ENCODE results near the gene FTSJ1.

FTSJ1 gene

DNA sequence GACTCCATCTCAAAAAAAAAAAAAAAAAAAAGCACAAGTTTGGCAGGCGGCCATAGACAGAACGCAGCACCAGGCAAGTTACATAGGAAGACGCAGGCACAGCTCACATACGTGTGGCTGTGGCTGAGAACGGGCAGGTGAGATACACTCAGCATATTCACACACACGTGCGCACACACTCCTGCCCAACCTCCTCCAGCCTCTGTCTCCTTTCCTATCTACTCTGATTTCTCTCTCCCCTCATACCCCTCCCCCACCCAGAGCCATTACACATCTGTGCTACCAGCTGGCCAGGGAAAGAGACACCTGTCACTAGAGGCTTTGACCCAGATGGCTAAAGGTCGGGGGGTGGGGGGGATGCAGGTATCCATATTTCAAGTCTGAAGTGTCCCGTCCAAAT, 3.8 kb upstream of the FTSJ1 start:
- Histone ChIP-seq H3K9ac (ENCODE audit: low read length) (no peak overlapping the region), H3K4me1 (ENCODE audit: insufficient read depth, low read length) (no peaks in the 10 kb centered on the region), H3K36me3 (ENCODE audit: insufficient read depth, low read length) (no peaks in the 10 kb centered on the region), H3K27ac (ENCODE audit: low read depth, low read length) (no peak overlapping the region), H3K9me3 (ENCODE audit: low read length) (no peaks in the 10 kb centered on the region), H3K27me3 (ENCODE audit: control insufficient read depth in 1 of 2, insufficient read depth in 2 of 2, low read length in 2 of 2) (peaks cover 0 to 10% of the 10 kb centered on the region in 2 donors), H3K4me3 (ENCODE audit: low read depth in 1 of 2, low read length in 2 of 2) (no peak overlapping the region)

DNA sequence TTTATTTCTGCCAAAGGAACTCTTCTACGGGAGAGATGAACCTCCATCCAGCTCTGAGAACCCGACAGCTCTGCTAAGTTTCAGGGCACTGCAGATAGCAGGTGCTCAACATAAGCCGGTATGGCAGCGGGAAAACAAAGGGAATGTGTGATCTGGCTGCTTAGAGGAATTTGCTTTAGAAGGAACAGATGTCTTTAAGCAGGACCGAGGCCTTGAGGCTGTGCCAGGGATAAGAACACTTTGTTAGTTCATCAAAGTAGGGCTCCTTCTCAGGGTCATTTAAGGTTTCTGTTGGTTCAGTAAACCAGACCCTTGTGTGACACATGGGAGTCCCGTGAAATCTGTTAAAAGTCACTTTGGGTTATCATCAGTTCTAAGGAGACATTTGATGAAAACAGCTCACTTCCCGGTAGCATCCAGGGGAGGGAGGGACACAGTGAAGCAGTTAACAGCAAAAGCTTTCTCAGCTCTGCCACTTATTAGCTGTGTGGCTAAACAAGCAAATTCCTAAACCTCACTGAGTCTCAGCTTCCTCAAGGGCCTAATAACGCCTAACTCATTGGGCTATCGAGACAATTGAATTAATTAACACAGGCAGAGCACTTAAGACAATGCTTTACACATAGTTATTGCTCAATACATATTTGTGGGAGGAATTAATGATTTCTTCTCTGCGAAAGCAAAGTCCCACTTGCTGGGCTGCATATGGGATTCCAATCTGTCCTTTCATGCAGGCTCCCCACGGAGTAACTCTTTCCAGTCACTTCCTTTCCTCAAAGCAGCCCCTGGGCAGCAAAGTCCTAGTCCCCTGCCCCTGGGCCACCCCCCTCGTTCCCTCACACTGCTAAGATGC, 2.9 kb upstream of the FTSJ1 start:
- Histone ChIP-seq H3K9me3 (ENCODE audit: low read length) (no peaks in the 10 kb centered on the region), H3K27ac (ENCODE audit: low read depth, low read length) (no peak overlapping the region), H3K27me3 (ENCODE audit: control insufficient read depth in 1 of 2, insufficient read depth in 2 of 2, low read length in 2 of 2) (peaks cover 0 to 10% of the 10 kb centered on the region in 2 donors), H3K4me3 (ENCODE audit: low read depth in 1 of 2, low read length in 2 of 2) (no peak overlapping the region), H3K4me1 (ENCODE audit: insufficient read depth, low read length) (no peaks in the 10 kb centered on the region), H3K36me3 (ENCODE audit: insufficient read depth, low read length) (no peaks in the 10 kb centered on the region), H3K9ac (ENCODE audit: low read length) (no peak overlapping the region)

DNA sequence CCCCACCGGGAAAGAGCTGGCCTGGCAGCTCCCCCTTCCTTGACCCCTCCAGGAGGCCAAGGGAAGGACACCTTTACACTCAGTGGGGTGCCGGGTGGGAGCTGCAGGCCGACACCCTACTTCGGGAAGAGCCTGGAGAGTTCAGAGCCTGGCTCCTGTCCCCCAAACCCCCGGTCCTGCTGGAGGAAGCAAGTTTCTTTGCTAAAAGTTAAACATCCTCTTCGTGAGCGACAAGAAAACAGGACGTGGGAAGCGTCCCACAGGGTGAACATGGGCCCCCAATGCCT, 2.4 kb upstream of the FTSJ1 start:
- no peak overlapping the region for H3K27ac ChIP-seq (ENCODE audit: low read depth, low read length)
- peaks cover 0 to 10% of the 10 kb centered on the region in 2 donors for H3K27me3 ChIP-seq (ENCODE audit: control insufficient read depth in 1 of 2, insufficient read depth in 2 of 2, low read length in 2 of 2)
- no peak overlapping the region for H3K9ac ChIP-seq (ENCODE audit: low read length)
- no peaks in the 10 kb centered on the region for H3K36me3 ChIP-seq (ENCODE audit: insufficient read depth, low read length)
- H3K4me1 ChIP-seq (ENCODE audit: insufficient read depth, low read length), result no peaks in the 10 kb centered on the region
- H3K4me3 ChIP-seq (ENCODE audit: low read depth in 1 of 2, low read length in 2 of 2), result no peak overlapping the region
- no peaks in the 10 kb centered on the region for H3K9me3 ChIP-seq (ENCODE audit: low read length)

DNA sequence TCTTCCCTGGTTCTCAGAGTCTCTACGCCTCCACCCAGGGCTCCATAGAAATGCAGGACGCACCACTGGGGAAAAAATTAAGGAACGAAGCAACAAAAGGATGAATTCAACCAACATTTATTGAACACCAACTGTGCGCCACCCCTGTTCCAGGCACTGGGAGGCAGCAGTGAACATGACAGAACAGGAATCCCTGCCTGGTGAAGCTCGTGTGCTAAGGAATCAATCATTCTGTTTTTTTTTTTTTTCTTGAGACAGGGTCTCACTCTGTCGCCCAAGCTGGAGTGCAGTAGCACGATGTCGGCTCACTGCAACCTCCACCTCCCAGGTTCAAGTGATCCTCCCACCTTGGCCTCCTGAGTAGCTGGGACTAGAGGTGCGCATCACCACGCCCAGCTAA, 1.9 kb upstream of the FTSJ1 start:
- H3K9ac ChIP-seq (ENCODE audit: low read length), result no peak overlapping the region
- H3K27ac ChIP-seq (ENCODE audit: low read depth, low read length), result no peak overlapping the region
- no peak overlapping the region for H3K4me3 ChIP-seq (ENCODE audit: low read depth in 1 of 2, low read length in 2 of 2)
- no peaks in the 10 kb centered on the region for H3K4me1 ChIP-seq (ENCODE audit: insufficient read depth, low read length)
- H3K9me3 ChIP-seq (ENCODE audit: low read length), result no peaks in the 10 kb centered on the region
- H3K36me3 ChIP-seq (ENCODE audit: insufficient read depth, low read length), result no peaks in the 10 kb centered on the region
- peaks cover 0 to 5% of the 10 kb centered on the region in 2 donors for H3K27me3 ChIP-seq (ENCODE audit: control insufficient read depth in 1 of 2, insufficient read depth in 2 of 2, low read length in 2 of 2)

DNA sequence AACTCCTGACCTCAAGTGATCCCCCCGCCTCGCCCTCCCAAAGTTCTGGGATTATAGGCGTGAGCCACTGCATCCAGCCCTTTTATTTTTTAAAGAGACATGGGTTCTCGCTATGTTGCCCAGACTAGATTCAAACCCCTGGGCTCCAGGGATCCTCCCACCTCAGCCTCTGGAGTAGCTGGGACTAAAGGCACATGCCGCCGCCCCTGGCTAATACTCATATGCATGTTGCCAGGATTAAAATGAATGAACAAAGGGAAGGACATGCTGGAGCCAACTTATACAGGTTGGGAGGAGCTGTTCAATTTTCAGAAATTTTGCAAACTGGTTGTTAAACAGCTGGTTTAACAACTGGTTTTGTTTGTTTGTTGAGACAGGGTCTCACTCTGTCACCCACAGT, 1.4 kb upstream of the FTSJ1 start:
- Histone ChIP-seq H3K27ac (ENCODE audit: low read depth, low read length) (no peak overlapping the region), H3K36me3 (ENCODE audit: insufficient read depth, low read length) (no peaks in the 10 kb centered on the region), H3K27me3 (ENCODE audit: control insufficient read depth in 1 of 2, insufficient read depth in 2 of 2, low read length in 2 of 2) (peaks cover 0 to 4% of the 10 kb centered on the region in 2 donors), H3K9ac (ENCODE audit: low read length) (no peak overlapping the region), H3K4me3 (ENCODE audit: low read depth in 1 of 2, low read length in 2 of 2) (no peak overlapping the region), H3K4me1 (ENCODE audit: insufficient read depth, low read length) (no peaks in the 10 kb centered on the region), H3K9me3 (ENCODE audit: low read length) (no peaks in the 10 kb centered on the region)

DNA sequence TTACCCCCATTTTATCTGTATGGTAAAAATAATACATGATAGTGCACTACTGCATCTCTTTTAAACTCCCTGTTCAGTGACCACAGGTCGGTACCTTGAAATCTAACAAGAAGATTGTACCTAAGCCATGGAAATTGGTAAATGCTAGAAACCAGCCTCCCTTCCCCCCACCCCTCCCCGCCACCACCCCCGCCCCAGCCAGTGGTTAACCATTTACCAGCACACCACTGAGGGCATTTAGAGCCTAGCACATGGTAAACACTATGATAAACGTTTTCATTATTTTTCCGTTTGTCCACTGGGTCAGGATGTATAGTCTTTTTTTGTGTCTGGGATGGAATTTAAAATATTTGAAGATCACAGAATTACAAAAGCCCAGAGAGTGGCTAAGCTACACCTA, 703 bp upstream of the FTSJ1 start:
- Histone ChIP-seq H3K9ac (ENCODE audit: low read length) (no peak overlapping the region), H3K27ac (ENCODE audit: low read depth, low read length) (no peak overlapping the region), H3K9me3 (ENCODE audit: low read length) (no peaks in the 10 kb centered on the region), H3K4me1 (ENCODE audit: insufficient read depth, low read length) (no peaks in the 10 kb centered on the region), H3K4me3 (ENCODE audit: low read depth in 1 of 2, low read length in 2 of 2) (peak overlapping the region in 1 of 2 donors; percentile 65), H3K36me3 (ENCODE audit: insufficient read depth, low read length) (no peaks in the 10 kb centered on the region), H3K27me3 (ENCODE audit: control insufficient read depth in 1 of 2, insufficient read depth in 2 of 2, low read length in 2 of 2) (peaks cover 0 to 2% of the 10 kb centered on the region in 2 donors)

DNA sequence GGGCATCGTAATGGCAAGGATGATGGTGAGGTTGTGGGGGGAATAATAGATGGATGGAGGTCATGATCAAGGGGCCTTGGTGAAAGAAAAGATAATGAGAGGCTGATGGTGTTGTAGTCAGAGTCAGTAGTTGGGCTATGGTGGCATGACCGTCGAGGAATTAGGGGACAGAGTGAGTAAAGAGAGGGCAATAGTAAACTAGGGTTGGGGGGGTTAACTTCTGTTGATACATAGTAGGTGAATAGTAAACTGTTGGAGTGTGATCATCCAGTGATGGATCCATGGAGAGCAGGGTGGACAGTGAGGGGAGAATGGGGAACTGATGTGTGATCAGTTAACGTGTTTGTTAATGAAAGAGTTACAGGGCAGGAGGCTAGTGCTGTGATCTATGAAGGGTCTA, 920 bp downstream of the FTSJ1 start:
- H3K9me3 ChIP-seq (ENCODE audit: low read length), result no peaks in the 10 kb centered on the region
- peaks cover 6% of the 10 kb centered on the region for H3K36me3 ChIP-seq (ENCODE audit: insufficient read depth, low read length)
- no peak overlapping the region for H3K27ac ChIP-seq (ENCODE audit: low read depth, low read length)
- H3K9ac ChIP-seq (ENCODE audit: low read length), result peak overlapping the region; percentile 44
- H3K4me1 ChIP-seq (ENCODE audit: insufficient read depth, low read length), result no peaks in the 10 kb centered on the region
- H3K27me3 ChIP-seq (ENCODE audit: control insufficient read depth in 1 of 2, insufficient read depth in 2 of 2, low read length in 2 of 2), result no peaks in the 10 kb centered on the region
- H3K4me3 ChIP-seq (ENCODE audit: low read depth in 1 of 2, low read length in 2 of 2), result peak overlapping the region; percentile 65 to 71

DNA sequence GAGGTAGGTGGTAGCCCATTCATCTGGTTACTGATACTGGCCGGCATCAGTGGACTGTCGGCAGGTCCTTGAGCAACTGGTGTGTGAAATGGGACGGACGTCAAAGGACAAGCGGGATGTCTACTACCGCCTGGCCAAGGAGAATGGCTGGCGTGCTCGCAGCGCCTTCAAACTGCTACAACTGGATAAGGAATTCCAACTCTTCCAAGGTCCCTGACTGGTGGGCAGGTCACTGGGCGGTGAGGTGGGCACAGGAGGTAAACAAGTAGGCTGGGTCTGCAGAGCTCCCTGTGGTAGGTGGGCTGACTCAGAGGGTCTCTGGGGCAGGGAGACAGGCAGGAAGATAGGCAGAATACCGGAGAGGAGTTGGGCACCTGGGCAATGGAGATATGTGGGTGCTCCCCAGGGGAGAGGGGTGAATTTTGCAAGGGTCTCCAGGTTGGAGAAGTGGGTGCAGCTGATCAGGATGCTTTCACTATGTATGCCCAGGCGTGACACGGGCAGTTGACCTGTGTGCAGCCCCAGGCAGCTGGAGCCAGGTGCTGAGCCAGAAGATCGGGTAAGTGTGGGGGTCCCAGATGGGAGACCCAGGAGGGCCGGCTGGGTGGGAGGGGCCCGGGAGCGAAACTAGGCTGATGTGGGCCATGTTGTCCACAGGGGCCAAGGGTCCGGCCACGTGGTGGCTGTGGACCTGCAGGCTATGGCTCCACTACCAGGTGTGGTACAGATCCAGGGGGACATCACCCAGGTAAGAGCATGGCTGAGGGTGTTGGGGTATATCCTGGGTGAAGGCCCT, 2.2 kb downstream of the FTSJ1 start:
- H3K27me3 ChIP-seq (ENCODE audit: control insufficient read depth in 1 of 2, insufficient read depth in 2 of 2, low read length in 2 of 2), result peaks cover 0 to 4% of the 10 kb centered on the region in 2 donors
- no peak overlapping the region for H3K27ac ChIP-seq (ENCODE audit: low read depth, low read length)
- H3K4me3 ChIP-seq (ENCODE audit: low read depth in 1 of 2, low read length in 2 of 2), result no peak overlapping the region
- H3K9me3 ChIP-seq (ENCODE audit: low read length), result no peaks in the 10 kb centered on the region
- no peaks in the 10 kb centered on the region for H3K4me1 ChIP-seq (ENCODE audit: insufficient read depth, low read length)
- peaks cover 6% of the 10 kb centered on the region for H3K36me3 ChIP-seq (ENCODE audit: insufficient read depth, low read length)
- H3K9ac ChIP-seq (ENCODE audit: low read length), result no peak overlapping the region

DNA sequence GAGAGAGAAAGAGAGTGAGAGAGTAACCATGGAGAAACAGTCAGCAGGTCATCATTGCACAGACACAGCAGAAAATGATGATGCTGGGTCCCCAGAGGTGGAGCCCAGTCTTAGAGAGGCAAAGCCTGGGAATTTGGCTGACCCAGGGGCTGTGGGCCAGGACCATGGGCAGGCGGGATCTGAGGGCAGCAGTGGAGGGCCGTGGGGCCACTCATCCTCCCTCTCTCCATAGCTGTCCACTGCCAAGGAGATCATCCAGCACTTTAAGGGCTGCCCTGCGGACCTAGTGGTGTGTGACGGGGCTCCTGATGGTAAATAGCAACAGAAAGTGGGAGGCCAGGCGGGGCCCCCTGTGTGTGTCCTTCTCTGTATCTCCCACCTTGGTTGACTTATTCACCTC, 2.8 kb downstream of the FTSJ1 start:
- Histone ChIP-seq H3K27me3 (ENCODE audit: control insufficient read depth in 1 of 2, insufficient read depth in 2 of 2, low read length in 2 of 2) (peaks cover 0 to 4% of the 10 kb centered on the region in 2 donors), H3K4me1 (ENCODE audit: insufficient read depth, low read length) (no peaks in the 10 kb centered on the region), H3K9ac (ENCODE audit: low read length) (no peak overlapping the region), H3K27ac (ENCODE audit: low read depth, low read length) (no peak overlapping the region), H3K9me3 (ENCODE audit: low read length) (no peaks in the 10 kb centered on the region), H3K36me3 (ENCODE audit: insufficient read depth, low read length) (peaks cover 6% of the 10 kb centered on the region), H3K4me3 (ENCODE audit: low read depth in 1 of 2, low read length in 2 of 2) (no peak overlapping the region)

DNA sequence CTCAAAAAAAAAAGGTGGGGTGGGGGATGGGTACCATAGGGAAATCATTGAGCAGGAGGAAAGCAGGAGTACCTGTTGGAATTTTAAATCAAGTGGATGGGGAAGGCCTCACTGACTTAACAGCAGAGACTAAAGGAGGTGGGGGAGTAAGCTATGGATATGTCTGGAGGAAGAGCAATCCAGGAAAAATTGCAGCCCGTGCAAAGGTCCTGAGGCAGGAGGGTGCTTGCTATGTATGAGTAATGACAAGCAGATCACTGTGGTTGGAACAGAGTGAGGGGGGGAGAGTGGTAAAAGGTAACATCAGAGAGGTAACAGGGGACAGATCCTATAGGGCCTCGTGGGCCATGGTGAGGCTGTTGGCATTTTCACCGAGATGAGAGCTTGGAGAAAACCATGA, 4.1 kb downstream of the FTSJ1 start:
- H3K4me1 ChIP-seq (ENCODE audit: insufficient read depth, low read length), result no peaks in the 10 kb centered on the region
- no peak overlapping the region for H3K27ac ChIP-seq (ENCODE audit: low read depth, low read length)
- H3K9ac ChIP-seq (ENCODE audit: low read length), result no peak overlapping the region
- H3K4me3 ChIP-seq (ENCODE audit: low read depth in 1 of 2, low read length in 2 of 2), result no peak overlapping the region
- H3K36me3 ChIP-seq (ENCODE audit: insufficient read depth, low read length), result peaks cover 6% of the 10 kb centered on the region
- H3K9me3 ChIP-seq (ENCODE audit: low read length), result no peaks in the 10 kb centered on the region
- H3K27me3 ChIP-seq (ENCODE audit: control insufficient read depth in 1 of 2, insufficient read depth in 2 of 2, low read length in 2 of 2), result peaks cover 0 to 4% of the 10 kb centered on the region in 2 donors

DNA sequence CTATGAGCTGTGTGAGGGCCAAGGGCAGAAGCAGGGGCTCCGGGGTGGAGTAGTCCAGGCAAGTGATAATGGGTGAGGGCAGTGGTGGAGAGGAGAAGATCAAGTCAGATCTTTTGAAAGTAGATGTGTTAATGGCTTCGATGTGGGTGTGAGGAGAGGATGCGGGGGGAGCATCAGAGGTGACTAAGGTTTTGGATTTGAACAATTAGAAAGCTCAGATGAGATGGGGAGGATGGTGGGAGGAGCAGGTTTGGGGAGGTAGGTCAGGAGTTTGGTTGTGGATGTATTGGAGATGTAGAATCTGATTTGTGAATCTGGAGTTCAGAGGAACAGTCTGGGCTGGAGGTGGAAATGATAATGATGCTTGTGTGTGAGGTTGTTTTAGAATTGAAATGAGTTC, 4.6 kb downstream of the FTSJ1 start:
- H3K9ac ChIP-seq (ENCODE audit: low read length), result no peak overlapping the region
- H3K4me1 ChIP-seq (ENCODE audit: insufficient read depth, low read length), result no peaks in the 10 kb centered on the region
- H3K4me3 ChIP-seq (ENCODE audit: low read depth in 1 of 2, low read length in 2 of 2), result no peak overlapping the region
- H3K9me3 ChIP-seq (ENCODE audit: low read length), result no peaks in the 10 kb centered on the region
- peaks cover 6% of the 10 kb centered on the region for H3K36me3 ChIP-seq (ENCODE audit: insufficient read depth, low read length)
- peaks cover 0 to 4% of the 10 kb centered on the region in 2 donors for H3K27me3 ChIP-seq (ENCODE audit: control insufficient read depth in 1 of 2, insufficient read depth in 2 of 2, low read length in 2 of 2)
- H3K27ac ChIP-seq (ENCODE audit: low read depth, low read length), result no peak overlapping the region

All from muscle layer of colon (tissue), 2 donors.